Suppressor macrophage treated with lipopolysaccharide for 4 hours (primary cell): ENCODE results near the gene PIGV.

Experiments
- DNase-seq: peaks from one replicate; pipeline ENCODE4 v3.0.0-alpha.2; 2020

The PIGV gene

GRCh38 chr1:26787706-26788514, at the start of gene PIGV:
Gene PIGV (plus strand): TSS chr1:26787950. CDS start chr1:26790816, 2,866 bp downstream.
- DNase-seq: peak; percentile 93

- DNase-seq: no peak
Measured at GRCh38 chr1:26739329-26739914, 48.3 kb upstream of the PIGV start.

- DNase-seq: peak; percentile 52
Measured at GRCh38 chr1:26740023-26740634, 47.6 kb upstream of the PIGV start.

- no peak for DNase-seq
Measured at GRCh38 chr1:26740952-26741351, 46.8 kb upstream of the PIGV start.

- no peak for DNase-seq
Measured at GRCh38 chr1:26743426-26744059, 44.2 kb upstream of the PIGV start.

GRCh38 chr1:26744075-26744959, 43.4 kb upstream of the PIGV start:
- DNase-seq: peak; percentile 95

- no peak for DNase-seq
Measured at GRCh38 chr1:26745191-26745590, 42.6 kb upstream of the PIGV start.

- no peak for DNase-seq
Measured at GRCh38 chr1:26747048-26747447, 40.7 kb upstream of the PIGV start.

GRCh38 chr1:26748351-26748750, 39.4 kb upstream of the PIGV start:
- no peak for DNase-seq

- DNase-seq: no peak
Measured at GRCh38 chr1:26749458-26749857, 38.3 kb upstream of the PIGV start.

- no peak for DNase-seq
Measured at GRCh38 chr1:26750428-26750827, 37.3 kb upstream of the PIGV start.

GRCh38 chr1:26752519-26752918, 35.2 kb upstream of the PIGV start:
- no peak for DNase-seq

- no peak for DNase-seq
Measured at GRCh38 chr1:26754086-26754874, 33.5 kb upstream of the PIGV start.

- DNase-seq: no peak
Measured at GRCh38 chr1:26758358-26758757, 29.4 kb upstream of the PIGV start.

- DNase-seq: no peak
Measured at GRCh38 chr1:26759531-26759930, 28.2 kb upstream of the PIGV start.

- no peak for DNase-seq
Measured at GRCh38 chr1:26761217-26761616, 26.5 kb upstream of the PIGV start.

- DNase-seq: no peak
Measured at GRCh38 chr1:26767714-26768113, 20.0 kb upstream of the PIGV start.

- DNase-seq: no peak
Measured at GRCh38 chr1:26768755-26769154, 19.0 kb upstream of the PIGV start.

GRCh38 chr1:26771285-26771642, 16.5 kb upstream of the PIGV start:
- no peak for DNase-seq

- peak; percentile 47 for DNase-seq
Measured at GRCh38 chr1:26771643-26772321, 16.0 kb upstream of the PIGV start.

GRCh38 chr1:26772687-26773086, 15.1 kb upstream of the PIGV start:
- DNase-seq: no peak
